ENCODE data around the gene ATXN3.

The ATXN3 gene

GRCh38 chr14:92040431-92041051 is 65.8 kb downstream of the ATXN3 start:
- Histone ChIP-seq H3F3A (ENCODE audit: insufficient read depth) (no peaks in the 10 kb centered on the region), H3K9me3 (ENCODE audit: insufficient read depth, low read length) (no peaks in the 10 kb centered on the region), H3K9ac (ENCODE audit: low read length) (peak overlapping the region; percentile 81), H3K4me3 (ENCODE audit: insufficient read depth, low read length, poor library complexity, severe bottlenecking) (peak overlapping the region; percentile 80), H3K27me3 (ENCODE audit: low read length) (no peaks in the 10 kb centered on the region), H4K20me1 (ENCODE audit: low read depth, low read length) (no peaks in the 10 kb centered on the region), H2AFZ (ENCODE audit: low read depth, low read length, severe bottlenecking) (peak overlapping the region; percentile 81), H3K4me2 (ENCODE audit: low read depth, low read length, poor library complexity, severe bottlenecking) (peak overlapping the region; percentile 98), H3K36me3 (ENCODE audit: low read length) (no peaks in the 10 kb centered on the region), H3K27ac (ENCODE audit: low read depth, low read length) (peak overlapping the region; percentile 71), H3K79me2 (ENCODE audit: insufficient read depth, low read length) (peaks cover 54% of the 10 kb centered on the region), H3K9me2 (replicated peaks; ENCODE audit: insufficient read depth, low read length) (no peaks in the 10 kb centered on the region)
- TF ChIP-seq CTCF (IDR thresholded peaks at IDR 0.05; ENCODE audit: insufficient read depth, low read length, poor library complexity, severe bottlenecking): no peak
- TF ChIP-seq EZH2phosphoT487 (conservative IDR thresholded peaks at IDR 0.05; ENCODE audit: low read length): no peak

- Histone ChIP-seq H3F3A (ENCODE audit: insufficient read depth) (no peaks in the 10 kb centered on the region), H3K9me3 (ENCODE audit: insufficient read depth, low read length) (no peaks in the 10 kb centered on the region), H3K27ac (ENCODE audit: low read depth, low read length) (peak within 1 kb of the TSS; percentile 71), H4K20me1 (ENCODE audit: low read depth, low read length) (no peaks in the 10 kb centered on the region), H3K9me2 (replicated peaks; ENCODE audit: insufficient read depth, low read length) (no peaks in the 10 kb centered on the region), H3K9ac (ENCODE audit: low read length) (peak within 1 kb of the TSS; percentile 81), H2AFZ (ENCODE audit: low read depth, low read length, severe bottlenecking) (peak within 1 kb of the TSS; percentile 81), H3K27me3 (ENCODE audit: low read length) (no peaks in the 10 kb centered on the region), H3K79me2 (ENCODE audit: insufficient read depth, low read length) (peaks cover 57% of the 10 kb centered on the region), H3K4me2 (ENCODE audit: low read depth, low read length, poor library complexity, severe bottlenecking) (peak within 1 kb of the TSS; percentile 98), H3K4me3 (ENCODE audit: insufficient read depth, low read length, poor library complexity, severe bottlenecking) (peak within 1 kb of the TSS; percentile 80), H3K36me3 (ENCODE audit: low read length) (no peaks in the 10 kb centered on the region)
- TF ChIP-seq CTCF (IDR thresholded peaks at IDR 0.05; ENCODE audit: insufficient read depth, low read length, poor library complexity, severe bottlenecking) (no peak), EZH2phosphoT487 (conservative IDR thresholded peaks at IDR 0.05; ENCODE audit: low read length) (no peak)
Observed at GRCh38 chr14:92039719-92040430, 66.5 kb downstream of the ATXN3 start, which contains the start of gene TRIP11. TSS of gene TRIP11 (minus strand) at chr14:92040059. CDS start at chr14:92039685, 374 bp downstream.

GRCh38 chr14:92039063-92039718 is 67.2 kb downstream of the ATXN3 start:
- H3K36me3 ChIP-seq (ENCODE audit: low read length): no peaks in the 10 kb centered on the region
- H3K4me2 ChIP-seq (ENCODE audit: low read depth, low read length, poor library complexity, severe bottlenecking): peak overlapping the region; percentile 98
- no peak for TF ChIP-seq CTCF (IDR thresholded peaks at IDR 0.05; ENCODE audit: insufficient read depth, low read length, poor library complexity, severe bottlenecking)
- TF ChIP-seq EZH2phosphoT487 (conservative IDR thresholded peaks at IDR 0.05; ENCODE audit: low read length): no peak
- H3K4me3 ChIP-seq (ENCODE audit: insufficient read depth, low read length, poor library complexity, severe bottlenecking): peak overlapping the region; percentile 80
- no peaks in the 10 kb centered on the region for H3K27me3 ChIP-seq (ENCODE audit: low read length)
- H2AFZ ChIP-seq (ENCODE audit: low read depth, low read length, severe bottlenecking): peak overlapping the region; percentile 81
- peaks cover 62% of the 10 kb centered on the region for H3K79me2 ChIP-seq (ENCODE audit: insufficient read depth, low read length)
- H4K20me1 ChIP-seq (ENCODE audit: low read depth, low read length): no peaks in the 10 kb centered on the region
- H3K9me2 ChIP-seq (replicated peaks; ENCODE audit: insufficient read depth, low read length): no peaks in the 10 kb centered on the region
- H3K9me3 ChIP-seq (ENCODE audit: insufficient read depth, low read length): no peaks in the 10 kb centered on the region
- H3K9ac ChIP-seq (ENCODE audit: low read length): peak overlapping the region; percentile 81
- H3K27ac ChIP-seq (ENCODE audit: low read depth, low read length): peak overlapping the region; percentile 55
- no peaks in the 10 kb centered on the region for H3F3A ChIP-seq (ENCODE audit: insufficient read depth)

All from SU-DHL-6 (cell line).